ENCODE data around the gene SS18L1.

DNA sequence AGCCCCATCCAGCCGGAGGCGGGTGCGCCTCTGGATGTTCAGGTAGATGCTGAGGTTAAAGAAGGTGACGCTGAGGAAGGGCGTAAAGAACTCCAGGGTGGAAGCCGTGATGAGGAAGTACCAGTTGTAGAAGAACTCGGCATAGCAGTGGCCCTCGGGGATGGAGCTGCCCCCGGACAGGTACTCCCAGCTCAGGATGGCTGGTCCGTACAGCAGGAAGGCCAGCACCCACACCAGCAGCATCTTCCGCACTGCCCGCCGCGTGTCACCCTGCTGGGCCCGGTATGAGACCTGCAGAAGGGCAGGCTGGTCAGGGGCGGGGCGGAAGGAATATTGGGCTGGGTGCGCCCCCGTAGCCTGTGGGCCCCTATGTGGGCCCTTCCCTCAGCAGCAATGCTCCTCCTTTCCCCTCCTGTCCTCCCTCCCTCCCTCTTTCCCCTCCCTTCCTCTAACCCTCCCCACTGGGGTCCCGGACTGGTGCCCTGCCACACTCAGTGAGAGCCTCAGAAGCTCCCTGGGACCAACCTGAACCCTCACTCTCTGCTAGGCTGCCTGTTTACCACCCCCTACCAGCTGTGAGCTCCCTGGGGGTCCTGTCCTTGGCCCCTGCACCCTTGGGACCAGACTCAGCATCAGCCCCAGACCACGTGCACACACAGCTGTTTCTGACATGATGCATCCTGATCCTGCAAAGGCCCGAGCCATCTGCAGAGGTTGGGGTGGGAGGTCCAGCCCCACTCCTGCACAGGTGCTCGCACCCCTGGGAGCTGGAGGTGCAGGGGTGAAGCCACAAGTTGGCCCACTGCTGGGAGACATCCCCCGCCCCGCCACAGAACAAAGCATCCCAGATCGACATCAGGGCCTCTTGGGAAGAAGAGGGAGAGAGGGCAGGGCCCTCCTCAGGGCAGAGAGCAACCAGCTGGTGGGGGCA lies 73.3 kb downstream of the SS18L1 start:
- TF ChIP-seq ZNF565 (CRISPR knock-in tag; conservative IDR thresholded peaks at IDR 0.05; ENCODE audit: low read depth) (no peak), ZFP3 (CRISPR knock-in tag; IDR thresholded peaks at IDR 0.05) (no peak), ZNF70 (CRISPR knock-in tag; IDR thresholded peaks at IDR 0.05) (no peak), ISL1 (CRISPR knock-in tag; IDR thresholded peaks at IDR 0.05) (no peak), ARNTL (CRISPR knock-in tag; IDR thresholded peaks at IDR 0.05; ENCODE audit: borderline replicate concordance, low read depth) (no peak)
- TF ChIP-seq, protein P1, sequence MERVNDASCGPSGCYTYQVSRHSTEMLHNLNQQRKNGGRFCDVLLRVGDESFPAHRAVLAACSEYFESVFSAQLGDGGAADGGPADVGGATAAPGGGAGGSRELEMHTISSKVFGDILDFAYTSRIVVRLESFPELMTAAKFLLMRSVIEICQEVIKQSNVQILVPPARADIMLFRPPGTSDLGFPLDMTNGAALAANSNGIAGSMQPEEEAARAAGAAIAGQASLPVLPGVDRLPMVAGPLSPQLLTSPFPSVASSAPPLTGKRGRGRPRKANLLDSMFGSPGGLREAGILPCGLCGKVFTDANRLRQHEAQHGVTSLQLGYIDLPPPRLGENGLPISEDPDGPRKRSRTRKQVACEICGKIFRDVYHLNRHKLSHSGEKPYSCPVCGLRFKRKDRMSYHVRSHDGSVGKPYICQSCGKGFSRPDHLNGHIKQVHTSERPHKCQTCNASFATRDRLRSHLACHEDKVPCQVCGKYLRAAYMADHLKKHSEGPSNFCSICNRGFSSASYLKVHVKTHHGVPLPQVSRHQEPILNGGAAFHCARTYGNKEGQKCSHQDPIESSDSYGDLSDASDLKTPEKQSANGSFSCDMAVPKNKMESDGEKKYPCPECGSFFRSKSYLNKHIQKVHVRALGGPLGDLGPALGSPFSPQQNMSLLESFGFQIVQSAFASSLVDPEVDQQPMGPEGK (CRISPR knock-in tag; IDR thresholded peaks at IDR 0.05; ENCODE audit: borderline replicate concordance): no peak

All from SK-N-SH treated with all-trans-retinoic acid at 6 μM for 48 hours (cell line).